GM12891 (cell line): ENCODE measurements around the gene FAM170B. TPM values are rescaled to one million over a fixed set of nuclear protein-coding genes. Genes with fewer than 3 reads are reported as not detected.
A peak's percentile ranks its signal among the peaks of the same experiment; 100 is the strongest.

Experiments used
- DNase-seq: peaks from one replicate; pipeline ENCODE4 v3.0.0; 2011; ENCODE audit warnings: low spot score; ENCODE audit not compliant: insufficient read length
- FAIRE-seq: peaks from 2 replicates; lab custom pipeline; 2011; peaks lifted over from hg19 to GRCh38; lab: Jason Lieb, UNC
- PAX5 ChIP-seq: IDR thresholded peaks from 2 replicates; pipeline ENCODE4 v1.6.1; 2011; ENCODE audit warnings: low read length, moderate library complexity, mild to moderate bottlenecking; ENCODE audit not compliant: insufficient read depth, severe bottlenecking
- POLR2A ChIP-seq: IDR thresholded peaks from 2 replicates; pipeline ENCODE4 v1.6.1; 2011; ENCODE audit warnings: low read depth, low read length, control low read depth
- POLR2AphosphoS5 ChIP-seq: IDR thresholded peaks from 2 replicates; pipeline ENCODE4 v1.6.1; 2011; ENCODE audit warnings: low read depth, low read length, control low read depth
- POU2F2 ChIP-seq: IDR thresholded peaks from 2 replicates; pipeline ENCODE4 v1.6.1; 2011; ENCODE audit warnings: low read depth, mild to moderate bottlenecking, control low read depth, low read length, moderate library complexity
- SPI1 ChIP-seq: IDR thresholded peaks from 2 replicates; pipeline ENCODE4 v1.6.1; 2011; ENCODE audit warnings: low read depth, low read length, control low read depth
- TAF1 ChIP-seq: IDR thresholded peaks from 2 replicates; pipeline ENCODE4 v1.6.1; 2011; ENCODE audit warnings: low read depth, low read length, control low read depth
- polyA plus RNA-seq: library from polyadenylated mRNA; unstranded; fragments of >200 nt; gene quantifications from one replicate; pipeline ENCODE4 v1.2.1, GENCODE V29; 2012; ENCODE audit warnings: low read depth, missing spikeins, inconsistent platforms; ENCODE audit not compliant: missing spikeins

FAM170B gene
- polyA plus RNA-seq: not detected

GRCh38 chr10:49133706-49134248, at the start of gene FAM170B:
Gene FAM170B, minus strand, starts transcription at chr10:49134021. Its CDS starts 103 bp downstream, at chr10:49133918.
- FAIRE-seq (no peak), DNase-seq (no peak)
- TF ChIP-seq SPI1: no peak
- TF ChIP-seq PAX5: no peak
- TF ChIP-seq POU2F2: no peak
- no peak for TF ChIP-seq POLR2AphosphoS5
- TF ChIP-seq TAF1: no peak
- TF ChIP-seq POLR2A: no peak

- FAIRE-seq (no peak), DNase-seq (no peak)
- no peak for TF ChIP-seq POLR2AphosphoS5
- no peak for TF ChIP-seq PAX5
- TF ChIP-seq SPI1: no peak
These were observed 49.0 kb upstream of the FAM170B start for GRCh38 chr10:49182776-49183175.

GRCh38 chr10:49180444-49180860, 46.6 kb upstream of the FAM170B start:
- TF ChIP-seq POLR2A (no peak), TAF1 (no peak), POLR2AphosphoS5 (no peak), PAX5 (no peak), POU2F2 (no peak), SPI1 (peak; percentile 32; the same call in 1 of the 2 replicates)
- no peak for DNase-seq
- FAIRE-seq: no peak

GRCh38 chr10:49179699-49180443, 46.0 kb upstream of the FAM170B start:
- DNase-seq: no peak
- no peak for TF ChIP-seq PAX5
- no peak for TF ChIP-seq TAF1
- no peak for TF ChIP-seq SPI1
- no peak for TF ChIP-seq POLR2AphosphoS5
- no peak for TF ChIP-seq POU2F2
- no peak for TF ChIP-seq POLR2A
- peak; percentile 76 for FAIRE-seq

- peak; percentile 58 for FAIRE-seq
- DNase-seq: no peak
- TF ChIP-seq POLR2A: no peak
- peak; percentile 89 for TF ChIP-seq SPI1
- no peak for TF ChIP-seq POLR2AphosphoS5
- TF ChIP-seq POU2F2: no peak
- TF ChIP-seq PAX5: no peak
These were observed 45.0 kb upstream of the FAM170B start for GRCh38 chr10:49178489-49179471.

- FAIRE-seq (peak; percentile 93), DNase-seq (peak; percentile 60)
- TF ChIP-seq POLR2A (no peak), SPI1 (no peak), PAX5 (no peak), POU2F2 (peak; percentile 94), POLR2AphosphoS5 (peak; percentile 64), TAF1 (0 out of 2 replicates have a peak, but pooled peaks have one; percentile 23)
These were observed 43.9 kb upstream of the FAM170B start for GRCh38 chr10:49177391-49178355.

- no peak for DNase-seq
- peak; percentile 70 for FAIRE-seq
- TF ChIP-seq TAF1: no peak
- 0 out of 2 replicates have a peak, but pooled peaks have one; percentile 3 for TF ChIP-seq POLR2A
These were observed 42.8 kb upstream of the FAM170B start for GRCh38 chr10:49176310-49177268.
